HepG2 (cell line): ENCODE results near the gene MTCL1.

Experiments
- BRCA1 ChIP-seq: sonication (generic); formaldehyde crosslinking; IDR thresholded peaks from 2 replicates; pipeline ENCODE4 v1.4.0; 2020; ENCODE audit warnings: missing genetic modification reagents
- CHD4 ChIP-seq: fragments of 200-600 bp; sonication (generic); IDR thresholded peaks from 2 replicates; pipeline ENCODE4 v1.7.0; 2017; ENCODE audit warnings: mild to moderate bottlenecking, low read length, borderline replicate concordance
- CTCF ChIP-seq: sonication (generic); formaldehyde crosslinking; IDR thresholded peaks from 2 replicates; pipeline ENCODE4 v1.5.0; 2020; ENCODE audit warnings: mild to moderate bottlenecking, missing genetic modification reagents, moderate library complexity
- EP300 ChIP-seq, 3 experiments: sonication (generic) in 1 of 3; formaldehyde crosslinking in 1 of 3; IDR thresholded peaks; 2 replicates each; pipeline versions ENCODE4 v1.5.1 to v1.6.1; 2011 to 2020; ENCODE audit warnings: low read depth in 2 of 3, low read length in 2 of 3, borderline replicate concordance in 1 of 3, improper control_type of control experiment in 1 of 3, mild to moderate bottlenecking in 1 of 3, missing genetic modification reagents in 1 of 3, moderate library complexity in 1 of 3
- IRF2 ChIP-seq: IDR thresholded peaks from 2 replicates; pipeline ENCODE4 v1.6.1; 2018; ENCODE audit warnings: missing genetic modification reagents, missing compliant biosample characterization
- IRF9 ChIP-seq: sonication (generic); formaldehyde crosslinking; IDR thresholded peaks from 2 replicates; pipeline ENCODE4 v1.8.0; 2022; ENCODE audit warnings: missing genetic modification reagents, mild to moderate bottlenecking, borderline replicate concordance
- MNT ChIP-seq: fragments of 450-650 bp; IDR thresholded peaks from 2 replicates; pipeline ENCODE4 v1.6.1; 2016
- NCOA1 ChIP-seq: sonication (generic); formaldehyde crosslinking; IDR thresholded peaks from 2 replicates; pipeline ENCODE4 v1.9.0; 2021; ENCODE audit warnings: missing genetic modification reagents
- NFYB ChIP-seq: sonication (generic); formaldehyde crosslinking; IDR thresholded peaks from 2 replicates; pipeline ENCODE4 v1.4.0; 2020; ENCODE audit warnings: missing genetic modification reagents
- POLR2A ChIP-seq, 2 experiments: IDR thresholded peaks; 2 replicates each; pipeline ENCODE4 v1.6.1; 2011; ENCODE audit warnings: low read depth in 2 of 2, low read length in 2 of 2, mild to moderate bottlenecking in 1 of 2, moderate library complexity in 1 of 2; ENCODE audit not compliant: insufficient read depth in 1 of 2
- RAD51 ChIP-seq: fragments of 450-650 bp; IDR thresholded peaks from 2 replicates; pipeline ENCODE4 v1.6.1; 2016; ENCODE audit warnings: borderline replicate concordance
- ZSCAN5A ChIP-seq: sonication (generic); formaldehyde crosslinking; IDR thresholded peaks from 2 replicates; pipeline ENCODE4 v1.8.0; 2022; ENCODE audit warnings: mild to moderate bottlenecking, missing genetic modification reagents, borderline replicate concordance

GRCh38 chr18:8843005-8843404, 137.6 kb downstream of the MTCL1 start:
- no peak for TF ChIP-seq CHD4
- no peak for TF ChIP-seq RAD51
- TF ChIP-seq IRF2 (CRISPR knock-in tag) = no peak
- no peak for TF ChIP-seq EP300 (IDR thresholded peaks at IDR 0.05; ENCODE audit: low read depth in 2 of 2, low read length in 2 of 2)
- no peak for TF ChIP-seq EP300 (CRISPR knock-in tag; IDR thresholded peaks at IDR 0.05; ENCODE audit: borderline replicate concordance)
- no peak for TF ChIP-seq CTCF
- no peak for TF ChIP-seq MNT
- no peak for TF ChIP-seq BRCA1
- no peak for TF ChIP-seq NFYB (CRISPR knock-in tag)
- no peak for TF ChIP-seq IRF9 (CRISPR knock-in tag)
- no peak for TF ChIP-seq ZSCAN5A
- TF ChIP-seq POLR2A (IDR thresholded peaks at IDR 0.05; ENCODE audit: insufficient read depth in 1 of 2, low read depth in 2 of 2, low read length in 2 of 2) = no peak
- TF ChIP-seq NCOA1 (CRISPR knock-in tag) = no peak
